Mesendoderm (in vitro differentiated cells): ENCODE results near the gene POM121L12.
A peak's percentile ranks its signal among the peaks of the same experiment; 100 is the strongest.

Experiments
- DNase-seq: peaks from one replicate; pipeline ENCODE4 v3.0.0; 2013
- H2AK5ac ChIP-seq: 2 replicates; pipeline ENCODE4 v1.6.1; 2013; ENCODE audit warnings: low read length, inconsistent platforms
- H2BK120ac ChIP-seq: 2 replicates; pipeline ENCODE4 v1.6.1; 2013; ENCODE audit warnings: low read depth, mild to moderate bottlenecking, low read length, moderate library complexity, mixed read lengths
- H2BK15ac ChIP-seq: replicated peaks from 2 replicates; pipeline ENCODE4 v1.6.1; 2013; ENCODE audit warnings: low read depth, mild to moderate bottlenecking, moderate library complexity
- H2BK5ac ChIP-seq: 2 replicates; pipeline ENCODE4 v1.6.1; 2013; ENCODE audit warnings: low read length, inconsistent platforms
- H3K18ac ChIP-seq: 2 replicates; pipeline ENCODE4 v1.6.1; 2013; ENCODE audit warnings: mild to moderate bottlenecking, low read length, mixed read lengths
- H3K23ac ChIP-seq: one replicate; pipeline ENCODE4 v1.6.1; 2013; ENCODE audit warnings: low read length
- H3K27ac ChIP-seq: 2 replicates; pipeline ENCODE4 v1.5.1; 2013; ENCODE audit warnings: low read depth, mild to moderate bottlenecking, inconsistent platforms, low read length, moderate library complexity
- H3K27me3 ChIP-seq: 2 replicates; pipeline ENCODE4 v1.6.1; 2013; ENCODE audit warnings: low read length, control low read depth, mild to moderate bottlenecking, inconsistent platforms; ENCODE audit not compliant: insufficient read depth, poor library complexity
- H3K36me3 ChIP-seq: 2 replicates; pipeline ENCODE4 v1.6.1; 2013; ENCODE audit warnings: low read length, inconsistent platforms; ENCODE audit not compliant: control insufficient read depth, insufficient read depth
- H3K4ac ChIP-seq: one replicate; pipeline ENCODE4 v1.6.1; 2013; ENCODE audit warnings: low read depth, mild to moderate bottlenecking, low read length, moderate library complexity
- H3K4me1 ChIP-seq: 2 replicates; pipeline ENCODE4 v1.6.1; 2013; ENCODE audit warnings: low read depth, low read length, inconsistent platforms; ENCODE audit not compliant: control insufficient read depth
- H3K4me2 ChIP-seq: 2 replicates; pipeline ENCODE4 v1.6.1; 2013; ENCODE audit warnings: low read length
- H3K4me3 ChIP-seq: 2 replicates; pipeline ENCODE4 v1.5.1; 2013; ENCODE audit warnings: mild to moderate bottlenecking, low read length
- H3K56ac ChIP-seq: one replicate; pipeline ENCODE4 v1.6.1; 2013; ENCODE audit warnings: low read length
- H3K79me1 ChIP-seq: 2 replicates; pipeline ENCODE4 v1.6.1; 2013; ENCODE audit warnings: low read length, inconsistent platforms
- H3K79me2 ChIP-seq: 2 replicates; pipeline ENCODE4 v1.6.1; 2013; ENCODE audit warnings: mild to moderate bottlenecking, low read length; ENCODE audit not compliant: control insufficient read depth, insufficient read depth
- H3K9ac ChIP-seq: 2 replicates; pipeline ENCODE4 v1.6.1; 2013; ENCODE audit warnings: low read length, inconsistent platforms
- H4K5ac ChIP-seq: one replicate; pipeline ENCODE4 v1.6.1; 2013; ENCODE audit warnings: low read length
- H4K8ac ChIP-seq: one replicate; pipeline ENCODE4 v1.6.1; 2013; ENCODE audit warnings: low read depth, mild to moderate bottlenecking, control low read depth, low read length, moderate library complexity
- WGBS: extraction: QIAGEN DNeasy Blood & Tissue Kit; methylation state at CpG from one replicate; pipeline ENCODE4 v1.1.7; 2013; ENCODE audit warnings: low lambda C conversion rate, missing lambda C conversion rate; ENCODE audit not compliant: insufficient coverage; ENCODE audit errors: extremely low coverage; 5-methylcytosine and 5-hydroxymethylcytosine counted together

Gene POM121L12

GRCh38 chr7:53002389-53002788, 33.0 kb upstream of the POM121L12 start:
- Histone ChIP-seq H4K8ac (no peak overlapping the region), H3K27me3 (no peaks in the 10 kb centered on the region), H2BK120ac (no peak overlapping the region), H3K18ac (no peak overlapping the region), H2AK5ac (no peak overlapping the region), H3K4me1 (no peaks in the 10 kb centered on the region), H3K9ac (no peak overlapping the region), H3K79me2 (no peaks in the 10 kb centered on the region), H3K4me2 (no peak overlapping the region), H3K79me1 (no peaks in the 10 kb centered on the region), H2BK15ac (no peak overlapping the region), H4K5ac (no peak overlapping the region), H3K36me3 (no peaks in the 10 kb centered on the region), H3K4ac (no peak overlapping the region), H2BK5ac (no peak overlapping the region), H3K23ac (no peak overlapping the region), H3K56ac (no peak overlapping the region), H3K4me3 (no peak overlapping the region), H3K27ac (no peak overlapping the region)
- no CpG with 5 or more reads among the region's 7 CpGs for WGBS
- no peak for DNase-seq

DNA sequence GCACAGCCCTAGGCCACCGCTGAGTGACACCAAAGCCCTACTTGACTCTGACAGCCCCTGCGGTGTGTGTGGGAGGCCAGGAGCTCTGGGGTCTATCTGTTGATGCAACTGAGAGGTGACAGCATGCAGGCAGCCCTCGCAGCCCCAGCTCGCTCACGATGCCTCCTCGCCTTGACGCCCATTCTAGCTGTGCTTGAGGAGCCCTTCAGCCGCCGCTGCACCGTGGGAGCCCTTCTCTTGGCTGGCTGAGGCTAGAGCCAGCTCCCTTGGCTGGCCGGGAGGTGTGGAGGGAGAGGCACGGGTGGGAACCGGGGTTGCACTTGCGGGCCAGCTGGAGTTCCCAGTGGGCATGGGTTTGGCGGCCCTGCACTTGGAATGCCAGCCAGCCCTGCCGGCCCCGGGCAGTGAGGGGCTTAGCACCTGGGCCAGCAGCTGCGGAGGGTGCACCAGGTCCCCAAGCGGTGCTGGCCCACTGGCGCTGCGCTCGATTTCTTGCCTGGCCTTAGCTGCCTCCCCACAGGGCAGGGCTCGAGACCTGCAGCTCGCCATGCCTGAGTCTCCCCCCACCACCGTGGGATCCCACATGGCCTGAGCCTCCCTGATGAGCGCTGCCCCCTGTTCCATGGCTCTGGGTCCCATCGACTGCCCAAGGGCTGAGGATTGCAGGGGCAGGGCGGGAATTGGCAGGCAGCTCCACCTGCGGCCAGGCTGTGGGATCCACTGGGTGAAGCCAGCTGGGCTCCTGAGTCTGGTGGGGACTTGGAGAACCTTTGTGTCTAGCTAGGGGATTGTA, 31.6 kb upstream of the POM121L12 start:
- H3K79me2 ChIP-seq = no peaks in the 10 kb centered on the region
- no peak overlapping the region for H3K23ac ChIP-seq
- H3K4me3 ChIP-seq = no peak overlapping the region
- H3K27me3 ChIP-seq = no peaks in the 10 kb centered on the region
- no CpG with 5 or more reads among the region's 29 CpGs for WGBS
- no peak overlapping the region for H4K8ac ChIP-seq
- DNase-seq = no peak
- H3K56ac ChIP-seq = no peak overlapping the region
- no peaks in the 10 kb centered on the region for H3K4me1 ChIP-seq
- no peaks in the 10 kb centered on the region for H3K36me3 ChIP-seq
- H3K4me2 ChIP-seq = no peak overlapping the region
- H2BK15ac ChIP-seq = no peak overlapping the region
- H3K27ac ChIP-seq = no peak overlapping the region
- no peak overlapping the region for H3K9ac ChIP-seq
- no peak overlapping the region for H3K18ac ChIP-seq
- H2BK120ac ChIP-seq = no peak overlapping the region
- no peak overlapping the region for H2BK5ac ChIP-seq
- H2AK5ac ChIP-seq = no peak overlapping the region
- no peak overlapping the region for H3K4ac ChIP-seq
- H3K79me1 ChIP-seq = no peaks in the 10 kb centered on the region
- no peak overlapping the region for H4K5ac ChIP-seq

- Histone ChIP-seq H3K23ac (no peak overlapping the region), H3K79me2 (no peaks in the 10 kb centered on the region), H2BK15ac (no peak overlapping the region), H2BK120ac (no peak overlapping the region), H3K27ac (no peak overlapping the region), H3K4me3 (no peak overlapping the region), H4K8ac (no peak overlapping the region), H4K5ac (no peak overlapping the region), H3K4me2 (no peak overlapping the region), H3K36me3 (no peaks in the 10 kb centered on the region), H3K4me1 (no peaks in the 10 kb centered on the region), H3K79me1 (no peaks in the 10 kb centered on the region), H3K9ac (no peak overlapping the region), H3K56ac (no peak overlapping the region), H3K27me3 (no peaks in the 10 kb centered on the region), H3K18ac (no peak overlapping the region), H3K4ac (no peak overlapping the region), H2BK5ac (no peak overlapping the region), H2AK5ac (no peak overlapping the region)
- WGBS = no CpG with 5 or more reads among the region's 2 CpGs
- peak; percentile 80 for DNase-seq
Observed at GRCh38 chr7:53013925-53014324, 21.5 kb upstream of the POM121L12 start.

DNA sequence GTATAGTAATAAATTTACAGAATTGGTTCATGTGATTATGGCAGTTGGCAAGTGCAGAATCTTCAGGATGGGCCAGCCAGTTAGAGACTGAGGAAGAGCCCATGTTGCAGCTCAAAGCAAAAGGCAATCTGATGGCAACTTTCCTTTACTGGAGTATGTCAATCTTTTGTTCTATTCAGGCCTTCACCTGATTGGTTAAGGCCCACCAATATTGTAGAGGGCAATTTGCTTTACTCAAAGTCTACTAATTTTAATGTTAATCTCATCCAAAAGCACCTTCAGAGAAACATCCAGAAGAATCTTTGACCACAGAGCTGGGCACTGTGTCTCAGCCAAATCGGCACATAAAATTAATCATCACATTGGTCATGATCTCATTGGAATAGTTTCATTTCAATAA, 20.0 kb upstream of the POM121L12 start:
- Histone ChIP-seq H2BK120ac (no peak overlapping the region), H3K56ac (no peak overlapping the region), H4K5ac (no peak overlapping the region), H3K9ac (no peak overlapping the region), H2BK15ac (no peak overlapping the region), H3K79me2 (no peaks in the 10 kb centered on the region), H3K36me3 (no peaks in the 10 kb centered on the region), H2AK5ac (no peak overlapping the region), H3K27me3 (no peaks in the 10 kb centered on the region), H3K4me2 (no peak overlapping the region), H2BK5ac (no peak overlapping the region), H3K18ac (no peak overlapping the region), H3K23ac (no peak overlapping the region), H3K4me1 (no peaks in the 10 kb centered on the region), H4K8ac (no peak overlapping the region), H3K4ac (no peak overlapping the region), H3K4me3 (no peak overlapping the region), H3K27ac (no peak overlapping the region), H3K79me1 (no peaks in the 10 kb centered on the region)
- no CpG with 5 or more reads among the region's 1 CpG for WGBS
- DNase-seq = no peak

GRCh38 chr7:53022893-53023292, 12.5 kb upstream of the POM121L12 start:
- H2BK15ac ChIP-seq = no peak overlapping the region
- DNase-seq = no peak
- no peak overlapping the region for H3K4me2 ChIP-seq
- no peak overlapping the region for H3K9ac ChIP-seq
- H3K79me2 ChIP-seq = no peaks in the 10 kb centered on the region
- no peaks in the 10 kb centered on the region for H3K4me1 ChIP-seq
- no peaks in the 10 kb centered on the region for H3K79me1 ChIP-seq
- H3K4ac ChIP-seq = no peak overlapping the region
- no CpG with 5 or more reads among the region's 5 CpGs for WGBS
- H3K36me3 ChIP-seq = no peaks in the 10 kb centered on the region
- no peak overlapping the region for H4K8ac ChIP-seq
- no peak overlapping the region for H4K5ac ChIP-seq
- peak overlapping the region; percentile 28 for H3K18ac ChIP-seq
- no peak overlapping the region for H2AK5ac ChIP-seq
- H3K27me3 ChIP-seq = no peaks in the 10 kb centered on the region
- H3K27ac ChIP-seq = no peak overlapping the region
- no peak overlapping the region for H3K4me3 ChIP-seq
- H2BK5ac ChIP-seq = no peak overlapping the region
- no peak overlapping the region for H3K56ac ChIP-seq
- no peak overlapping the region for H2BK120ac ChIP-seq
- no peak overlapping the region for H3K23ac ChIP-seq

DNA sequence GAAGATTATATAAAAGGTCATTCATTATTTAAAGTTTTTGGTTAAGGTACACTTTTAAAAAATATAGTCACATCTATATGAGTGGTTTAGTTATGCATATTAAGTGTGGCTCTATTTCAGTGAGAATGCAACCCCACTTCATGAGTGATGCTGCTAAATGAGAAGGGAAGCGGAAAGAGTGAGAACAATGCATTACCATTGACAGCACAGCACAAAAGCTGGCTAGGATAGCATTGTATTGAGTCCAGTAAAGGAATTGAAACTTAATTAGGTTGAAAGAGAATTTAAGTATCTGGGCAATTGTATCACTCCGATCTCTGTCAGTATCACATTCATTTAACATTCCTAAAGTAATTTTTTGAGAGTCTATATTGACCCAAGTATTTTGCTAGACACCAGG, 13.2 kb downstream of the POM121L12 start:
- Histone ChIP-seq H3K9ac (no peak overlapping the region), H2BK120ac (no peak overlapping the region), H4K8ac (no peak overlapping the region), H3K27ac (no peak overlapping the region), H3K4ac (no peak overlapping the region), H2BK15ac (no peak overlapping the region), H2BK5ac (no peak overlapping the region), H3K56ac (no peak overlapping the region), H2AK5ac (no peak overlapping the region), H3K4me1 (no peaks in the 10 kb centered on the region), H3K27me3 (no peaks in the 10 kb centered on the region), H3K4me3 (no peak overlapping the region), H3K23ac (no peak overlapping the region), H3K79me1 (no peaks in the 10 kb centered on the region), H3K4me2 (no peak overlapping the region), H4K5ac (no peak overlapping the region), H3K18ac (no peak overlapping the region), H3K79me2 (no peaks in the 10 kb centered on the region), H3K36me3 (no peaks in the 10 kb centered on the region)
- no CpG with 5 or more reads among the region's 2 CpGs for WGBS
- no peak for DNase-seq
